Fibroblast of skin of scalp (primary cell): ENCODE measurements around the gene VPS33B.
"Not testable (repeated sequence)": the region's sequence is repeated elsewhere in the genome, so short reads cannot be mapped to it uniquely, and the experiment has no call there.

Experiments used
- DNase-seq: peaks from one replicate; pipeline ENCODE4 v3.0.0-alpha.2; 2013

Gene VPS33B

DNA sequence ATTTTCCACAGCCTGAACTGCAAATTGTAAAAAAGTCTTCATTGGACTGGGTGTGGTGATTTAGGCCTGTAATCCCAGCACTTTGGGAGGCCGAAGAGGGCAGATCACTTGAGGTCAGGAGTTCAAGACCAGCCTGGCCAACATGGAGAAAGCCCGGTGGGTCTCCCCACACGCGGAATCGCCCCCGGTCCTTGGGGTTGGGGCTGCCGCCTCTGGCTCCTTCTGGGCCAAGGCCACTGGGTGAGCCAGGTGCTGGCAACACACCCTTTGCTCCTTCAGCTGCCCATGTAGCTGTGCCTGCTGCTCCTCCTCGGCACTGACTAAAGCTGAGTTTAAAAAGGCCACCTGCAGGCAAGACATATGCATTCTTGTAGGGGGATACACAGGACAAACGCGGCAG is 9.4 kb upstream of the VPS33B start:
- no peak for DNase-seq

DNA sequence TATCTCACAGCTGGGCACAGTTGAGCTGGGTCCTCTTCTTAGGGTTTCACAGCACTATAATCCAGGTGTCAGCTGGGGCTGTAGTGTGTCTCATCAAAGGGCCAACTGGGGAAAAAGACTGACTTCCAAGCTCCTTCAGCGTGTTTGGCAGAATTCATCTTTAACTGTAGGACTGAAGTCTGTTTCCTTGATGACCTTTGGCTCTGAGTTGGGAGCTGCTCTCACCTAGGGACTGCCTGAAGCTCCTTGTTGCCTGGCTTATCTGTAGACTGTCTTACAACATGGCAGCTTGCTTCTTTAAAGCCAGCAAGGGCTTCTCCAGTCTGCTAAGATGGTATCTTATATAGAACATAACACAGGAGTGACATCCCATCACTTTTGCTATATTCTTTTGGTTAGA is 5.3 kb upstream of the VPS33B start:
- DNase-seq, result no peak

DNA sequence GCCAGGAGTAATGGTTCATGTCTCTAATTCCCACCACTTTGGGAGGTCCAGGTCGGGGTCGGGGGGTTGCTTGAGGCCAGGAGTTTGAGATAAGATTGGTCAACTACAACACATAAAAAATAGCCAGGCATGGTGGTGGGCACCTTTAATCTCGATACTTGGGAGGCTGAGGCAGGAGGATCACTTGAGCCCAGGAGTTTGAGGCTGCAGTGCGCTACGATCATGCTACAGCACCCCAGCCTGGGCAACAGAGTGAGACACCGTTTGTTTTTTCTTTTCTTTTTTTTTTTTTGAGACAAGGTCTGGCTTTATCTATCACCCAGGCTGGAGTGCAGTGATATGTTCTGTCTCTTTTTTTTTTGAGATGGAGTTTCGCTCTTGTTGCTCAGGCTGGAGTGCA is 1.3 kb upstream of the VPS33B start:
- DNase-seq, result no peak

DNA sequence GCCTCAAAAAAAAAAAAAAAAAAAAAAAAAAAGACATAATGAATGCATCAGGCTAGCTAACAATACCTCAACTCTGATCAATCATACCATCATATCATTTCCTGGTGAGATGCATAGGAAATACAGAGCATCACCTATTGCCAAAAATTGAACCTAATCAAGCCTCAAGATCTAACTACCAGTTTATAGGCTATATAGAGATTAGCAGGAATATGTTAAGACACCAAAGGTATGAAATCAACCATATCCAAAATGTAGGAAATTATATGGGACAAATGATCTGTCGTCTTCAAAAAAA is 387 bp upstream of the VPS33B start:
- DNase-seq, result no peak

DNA sequence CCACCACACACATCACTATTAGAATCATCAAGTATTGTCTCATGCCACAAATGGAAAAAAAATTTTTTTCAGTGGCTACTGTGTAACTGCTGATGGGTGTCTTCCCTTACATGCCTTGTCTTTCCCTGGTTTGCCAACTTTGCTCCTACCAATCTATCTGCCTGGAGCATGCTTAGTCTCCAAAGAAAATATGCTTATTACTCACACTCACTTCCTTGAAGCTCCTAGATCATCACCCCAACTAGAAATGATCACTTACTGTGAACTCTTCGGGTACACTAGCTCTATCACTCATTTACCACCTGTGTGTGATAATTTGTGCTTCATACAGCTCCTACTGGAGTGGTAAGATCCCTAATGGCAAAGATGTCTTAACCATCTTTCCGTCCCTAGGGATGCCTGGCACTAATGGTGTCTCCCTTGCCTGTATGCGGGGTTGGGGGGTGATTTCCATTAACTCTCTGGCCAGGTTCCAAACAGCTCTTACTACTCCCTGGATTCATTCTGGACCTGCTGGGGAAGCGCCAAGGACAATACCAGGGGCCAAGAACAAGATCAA is 799 bp downstream of the VPS33B start:
- DNase-seq, result peak; percentile 12

DNA sequence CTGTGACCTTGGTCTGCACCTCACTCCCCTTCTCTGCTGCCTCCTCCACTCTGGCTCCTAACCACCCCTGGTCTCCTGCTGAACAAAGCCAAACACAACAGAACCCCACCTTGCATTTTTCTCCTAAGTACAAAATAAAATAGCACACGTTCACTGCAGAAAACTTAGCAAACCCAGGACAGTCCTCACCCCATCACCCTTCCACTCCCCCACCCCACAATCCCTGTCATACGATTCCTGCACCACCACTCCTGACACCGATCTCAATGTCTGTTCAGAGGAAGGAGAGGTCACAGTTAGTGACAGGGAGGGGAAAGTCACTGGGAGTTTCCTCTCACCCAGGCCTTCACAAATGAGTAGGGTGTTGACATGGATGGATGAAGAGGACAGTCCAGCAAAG is 4.2 kb downstream of the VPS33B start:
- no peak for DNase-seq

DNA sequence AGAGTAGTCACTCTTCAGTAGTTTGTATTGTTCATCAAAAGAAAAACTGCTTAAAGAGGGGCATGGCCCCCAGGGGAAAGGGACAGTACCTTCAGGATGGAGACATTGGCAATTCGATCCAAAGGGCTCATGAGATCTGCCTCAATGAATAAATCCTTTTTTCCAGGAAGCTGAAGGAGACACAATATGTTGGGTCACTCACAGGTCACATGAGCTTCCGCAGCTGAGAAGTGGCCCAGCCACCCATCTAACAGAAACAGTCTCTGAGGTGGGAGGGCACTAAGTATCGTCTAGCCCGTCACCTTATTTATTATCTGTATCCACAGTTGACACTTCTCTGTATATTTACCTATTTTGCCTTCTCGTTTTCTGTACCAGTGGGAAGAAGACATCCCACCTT is 4.7 kb downstream of the VPS33B start:
- no peak for DNase-seq

DNA sequence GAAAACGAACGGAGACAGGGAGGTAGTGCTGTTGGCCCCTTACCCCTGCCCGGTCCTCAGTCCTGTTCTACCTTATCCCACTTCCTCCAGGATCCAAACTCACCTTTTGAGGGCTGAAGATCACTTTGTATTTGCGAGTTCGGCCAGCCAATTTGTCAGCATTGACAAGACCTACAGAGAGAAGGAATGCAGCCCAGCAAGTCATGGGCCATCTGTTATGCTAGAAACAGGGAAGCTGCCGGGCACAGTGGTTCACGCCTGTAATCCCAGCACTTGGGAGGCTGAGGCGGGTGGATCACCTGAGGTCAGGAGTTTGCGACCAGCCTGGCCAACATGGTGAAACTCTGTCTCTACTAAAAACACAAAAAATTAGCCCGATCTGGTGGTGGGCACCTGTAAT is 8.7 kb downstream of the VPS33B start:
- DNase-seq, result not testable (repeated sequence)

DNA sequence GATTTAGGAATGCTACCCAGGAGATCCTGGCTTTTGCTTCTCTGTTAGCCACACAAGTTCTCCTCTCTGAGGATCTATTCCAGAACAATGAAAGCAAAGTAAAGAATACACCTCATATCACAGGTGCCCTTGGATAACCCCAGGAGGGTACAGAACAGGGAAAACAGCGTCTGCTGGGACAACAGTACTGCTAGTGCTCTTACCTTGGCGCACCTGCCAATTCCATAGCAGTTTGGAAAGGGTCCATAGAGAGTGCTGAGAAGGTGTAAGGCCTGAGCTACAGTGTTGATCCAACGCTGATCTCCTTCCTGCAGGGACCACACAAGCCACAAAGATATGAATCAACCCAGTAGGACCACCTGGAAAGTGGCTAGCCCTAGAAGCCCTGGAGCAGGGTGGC is 15.1 kb downstream of the VPS33B start:
- no peak for DNase-seq

DNA sequence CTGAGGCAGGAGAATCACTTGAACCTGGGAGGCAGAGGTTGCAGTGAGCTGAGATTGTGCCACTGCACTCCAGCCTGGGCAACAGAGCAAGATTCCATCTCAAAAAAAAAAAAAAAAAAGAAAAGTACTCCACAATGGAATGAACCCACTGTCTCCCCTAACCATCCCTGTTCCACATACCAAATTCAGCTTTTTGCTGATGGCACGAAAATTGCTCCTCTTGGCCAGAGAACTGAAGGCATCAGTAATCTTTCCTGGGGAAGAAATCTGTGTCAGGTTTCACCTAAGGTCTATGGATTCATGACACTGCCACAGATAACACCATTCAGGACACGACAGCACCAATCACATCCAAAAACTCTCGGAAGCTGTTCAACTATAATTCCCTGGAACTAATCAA is 21.2 kb downstream of the VPS33B start:
- no peak for DNase-seq

DNA sequence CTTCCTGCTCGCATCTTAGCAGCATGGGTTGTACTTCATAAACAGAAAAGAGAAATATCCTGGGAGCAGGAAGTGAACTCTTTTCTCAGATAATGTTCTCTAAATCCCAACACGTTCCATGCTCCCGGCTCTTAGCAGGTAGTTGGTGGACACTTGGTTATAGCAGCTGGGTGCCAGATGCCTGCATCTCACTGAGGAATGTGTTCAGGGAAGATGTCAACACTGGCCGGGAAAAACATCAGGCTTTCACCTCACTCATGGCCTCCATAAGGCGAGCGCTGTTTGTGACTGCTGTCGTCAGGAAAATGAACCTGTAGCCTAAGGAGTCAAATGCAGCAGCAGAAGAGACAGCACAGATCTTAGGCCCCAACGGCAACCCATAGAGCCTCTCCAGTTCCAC is 23.7 kb downstream of the VPS33B start:
- no peak for DNase-seq

DNA sequence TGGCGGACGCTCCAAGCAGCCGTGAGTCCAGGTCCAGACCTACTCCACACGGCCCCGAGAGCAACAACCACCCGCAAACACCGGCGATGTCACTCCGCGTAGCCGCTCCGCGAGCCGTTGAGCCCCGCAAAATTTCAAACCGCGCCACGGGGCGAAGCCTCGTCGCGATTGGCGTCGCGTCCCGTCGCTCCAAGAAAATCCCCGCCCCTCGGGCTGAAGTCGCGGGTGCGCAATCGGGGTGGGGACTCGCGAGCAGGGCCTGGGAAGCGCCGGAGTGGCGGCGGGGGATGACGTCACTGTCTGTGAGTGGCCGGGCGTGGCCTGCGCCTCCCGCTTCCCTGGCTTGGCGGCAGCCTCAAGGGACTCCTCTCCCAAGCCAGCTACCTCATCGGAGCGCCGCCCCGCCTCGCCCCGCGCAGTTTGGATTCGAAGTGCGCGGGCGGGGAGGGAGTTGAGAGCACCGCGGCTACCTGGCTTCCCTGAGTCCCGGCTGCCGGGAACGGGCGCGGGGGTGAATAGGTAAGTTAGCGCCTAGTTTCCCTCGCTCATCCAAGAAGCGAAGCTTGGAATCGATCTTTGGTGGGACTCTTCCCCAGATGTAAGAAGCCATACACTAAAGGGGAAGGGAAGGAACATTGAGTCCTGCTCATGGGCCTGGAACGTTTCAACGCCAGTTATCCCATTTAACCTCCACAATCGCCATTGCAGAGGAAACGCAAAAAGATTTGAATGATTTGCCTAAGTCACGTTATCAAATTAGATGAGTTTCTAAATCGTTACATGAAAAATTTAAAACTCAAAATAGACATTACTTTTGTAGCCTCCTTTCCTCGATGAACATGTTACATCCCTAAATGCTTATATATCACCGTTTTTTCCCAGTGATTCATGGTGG is 27.7 kb downstream of the VPS33B start, which contains the start of gene PRC1:
PRC1 (minus strand) TSS at position 119 of the 895 bp plus-strand sequence; CDS start at position 1, 118 bp downstream.
- DNase-seq, result peak; percentile 97

DNA sequence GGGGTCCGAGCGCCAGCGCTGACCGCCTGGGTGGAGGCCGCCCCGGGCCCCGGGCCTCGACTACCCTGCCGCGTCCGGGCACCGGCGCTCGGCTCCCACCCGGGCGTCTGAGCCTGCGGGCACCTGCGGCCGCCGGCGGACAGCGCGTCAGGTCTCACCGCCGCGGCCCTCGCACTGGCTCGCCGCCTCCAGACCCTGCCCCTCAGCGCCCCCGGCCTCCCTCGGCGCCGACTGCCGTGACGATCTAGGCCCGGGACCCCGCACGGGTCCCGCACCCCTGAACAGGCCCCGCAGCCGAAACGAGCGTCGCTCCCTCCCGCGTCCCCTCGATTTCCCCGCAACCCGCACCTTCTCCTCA is 28.4 kb downstream of the VPS33B start:
- DNase-seq, result no peak

DNA sequence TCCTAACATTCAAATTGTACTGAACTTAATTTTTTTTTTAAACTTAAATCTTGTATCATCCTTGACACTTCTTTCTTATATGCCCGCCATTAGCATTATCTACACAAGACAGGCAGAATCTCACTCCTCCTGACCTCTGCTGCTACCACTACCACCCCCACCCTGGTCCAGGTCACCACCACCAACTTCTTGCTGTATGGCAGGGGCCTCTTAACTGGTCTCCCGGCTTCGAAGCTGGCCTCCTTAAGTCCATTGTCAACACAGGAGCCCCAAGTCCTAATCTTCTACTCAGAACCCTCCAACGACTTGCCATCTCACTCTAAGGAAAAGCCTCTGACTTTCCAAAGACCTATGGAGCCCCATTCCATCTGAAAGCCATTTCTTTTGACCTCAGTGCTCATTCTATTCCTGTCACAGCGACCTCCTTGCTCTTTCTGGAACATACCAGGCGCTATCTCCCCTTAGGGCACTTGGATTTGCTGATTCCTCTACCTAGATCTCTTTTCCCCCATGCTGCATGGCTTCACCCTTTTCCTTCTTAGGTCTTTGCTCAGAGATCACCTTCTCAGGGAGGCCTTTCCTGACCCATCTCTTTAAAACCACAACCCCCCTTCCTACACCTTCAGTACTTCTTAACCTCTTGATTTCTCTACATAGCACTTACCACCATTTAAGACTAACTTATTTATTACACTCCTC is 30.7 kb downstream of the VPS33B start:
- DNase-seq, result no peak

DNA sequence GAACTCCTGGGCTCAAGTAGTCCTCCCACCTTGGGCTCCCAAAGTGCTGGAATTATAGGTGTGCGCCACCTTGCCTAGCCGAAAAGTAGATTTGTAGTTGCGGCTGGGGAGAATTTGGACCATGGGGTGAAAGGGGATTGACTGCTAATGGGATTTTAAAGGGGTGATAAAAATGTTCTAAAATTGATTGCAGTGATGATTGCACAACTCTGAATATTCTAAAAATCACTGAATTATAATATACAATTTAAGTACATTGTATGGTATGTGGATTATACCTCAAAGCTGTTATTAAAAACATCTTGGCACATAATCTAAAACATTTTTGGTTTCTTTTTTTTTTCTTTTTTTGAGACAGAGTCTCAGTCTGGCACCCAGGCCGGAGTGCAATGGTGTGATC is 31.9 kb downstream of the VPS33B start:
- DNase-seq, result no peak

DNA sequence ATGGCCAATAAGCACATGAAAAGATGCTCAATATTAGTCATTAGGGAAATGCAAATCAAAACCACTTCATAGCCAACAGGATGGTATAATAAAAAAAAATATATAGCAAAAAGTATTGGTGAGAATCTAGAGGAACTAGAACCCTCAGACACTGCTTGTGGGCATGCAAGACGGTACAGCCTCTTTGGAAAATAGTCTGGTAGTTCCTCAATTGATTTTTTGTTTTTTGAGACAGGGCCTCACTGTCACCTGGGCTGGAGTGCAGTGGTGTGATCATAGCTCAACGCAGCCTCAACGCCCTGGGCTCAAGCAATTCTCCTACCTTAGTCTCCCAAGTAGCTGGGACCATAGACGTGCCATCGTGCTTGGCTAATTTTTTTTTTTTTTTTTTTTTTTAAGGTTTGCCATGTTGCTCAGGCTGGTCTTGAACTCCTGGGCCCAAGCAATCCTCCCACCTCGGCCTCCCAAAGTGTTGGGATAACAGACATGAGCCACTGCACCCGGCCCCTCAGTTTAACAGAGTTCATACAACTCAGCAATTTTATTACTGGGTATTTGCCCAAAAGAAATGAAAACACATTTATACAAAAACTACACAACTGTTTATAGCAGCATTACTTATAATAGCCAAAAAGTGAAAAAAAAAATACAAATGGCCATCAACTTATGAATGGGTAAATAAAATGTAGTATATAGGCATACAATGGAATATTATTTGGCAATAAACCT is 33.2 kb downstream of the VPS33B start:
- DNase-seq, result no peak

DNA sequence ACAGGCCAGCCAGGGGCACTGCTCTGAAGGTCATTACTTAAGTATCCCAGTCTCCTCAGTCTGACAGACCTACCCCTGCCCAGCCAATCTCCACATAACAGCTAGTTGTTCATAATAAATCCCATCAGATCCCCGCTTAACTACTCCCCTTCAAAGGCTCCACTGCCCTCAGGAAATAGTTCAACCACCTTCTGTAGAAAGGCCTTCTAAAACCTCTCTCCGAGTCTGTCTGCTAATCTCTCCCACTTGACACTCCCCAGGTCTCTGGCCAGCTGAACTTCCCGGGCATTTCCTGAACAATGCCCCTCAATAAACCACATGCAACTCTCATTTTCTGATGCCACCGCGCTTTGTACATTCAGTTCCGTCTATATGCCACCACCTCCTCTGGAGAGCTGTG is 34.1 kb downstream of the VPS33B start:
- no peak for DNase-seq

DNA sequence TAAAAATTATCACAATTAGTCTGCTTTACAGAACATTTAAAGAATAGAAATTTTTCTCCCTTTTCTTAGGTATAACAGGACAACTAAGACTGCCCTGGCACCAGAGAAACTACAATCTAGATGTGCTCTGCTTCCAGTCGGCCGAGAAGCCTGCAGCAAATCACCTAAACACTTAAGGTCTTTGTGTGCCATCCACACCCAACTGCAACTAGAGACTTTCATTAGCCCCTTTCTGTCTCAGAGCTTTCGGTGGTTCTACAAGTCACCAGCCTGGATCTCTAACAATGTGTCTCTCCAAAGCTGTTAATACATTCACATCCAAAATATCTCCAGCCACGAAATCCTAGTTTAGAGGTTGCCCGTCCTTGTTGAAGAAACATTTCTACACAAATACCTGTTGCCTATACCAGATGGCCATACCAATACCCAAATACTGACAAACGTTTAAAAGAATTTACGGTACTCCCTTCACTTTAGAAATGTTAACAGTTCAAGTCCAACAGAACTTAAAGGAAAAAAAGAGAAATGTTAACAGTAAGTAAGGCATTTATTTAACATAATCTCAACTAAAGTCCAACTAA is 34.7 kb downstream of the VPS33B start:
- DNase-seq, result no peak

DNA sequence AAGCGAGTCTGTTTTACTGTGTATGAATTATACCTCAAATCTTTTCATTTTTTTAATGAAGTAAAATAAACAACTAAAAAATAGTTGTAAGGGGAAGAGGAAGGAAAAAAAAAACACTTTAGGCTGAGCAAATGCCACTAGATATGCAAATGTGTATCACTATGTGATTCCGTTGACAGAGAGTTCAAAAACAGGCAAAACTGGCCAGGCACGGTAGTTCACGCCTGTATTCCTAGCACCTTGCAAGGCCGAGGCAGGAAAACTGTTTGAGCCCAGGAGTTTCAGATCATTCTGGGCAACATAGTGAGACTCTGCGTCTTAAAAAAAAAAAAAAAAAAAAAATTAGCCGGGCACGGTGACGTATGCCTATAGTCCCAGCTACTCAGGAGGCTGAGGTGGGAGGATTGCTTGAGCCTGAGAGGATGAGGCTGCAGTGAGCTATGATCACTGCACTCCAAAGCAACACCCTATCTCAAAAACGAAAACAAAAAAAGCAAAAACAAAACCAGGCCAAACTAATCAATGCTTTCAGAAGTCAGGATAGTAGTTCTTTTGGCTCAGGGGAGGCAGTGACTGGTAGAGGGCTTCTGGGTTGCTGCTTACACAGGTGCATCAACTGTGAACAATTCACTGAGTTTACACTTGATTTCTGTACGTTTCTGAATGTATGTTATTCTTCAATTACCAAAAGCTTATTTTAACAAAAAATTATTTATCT is 35.4 kb downstream of the VPS33B start:
- DNase-seq, result no peak

DNA sequence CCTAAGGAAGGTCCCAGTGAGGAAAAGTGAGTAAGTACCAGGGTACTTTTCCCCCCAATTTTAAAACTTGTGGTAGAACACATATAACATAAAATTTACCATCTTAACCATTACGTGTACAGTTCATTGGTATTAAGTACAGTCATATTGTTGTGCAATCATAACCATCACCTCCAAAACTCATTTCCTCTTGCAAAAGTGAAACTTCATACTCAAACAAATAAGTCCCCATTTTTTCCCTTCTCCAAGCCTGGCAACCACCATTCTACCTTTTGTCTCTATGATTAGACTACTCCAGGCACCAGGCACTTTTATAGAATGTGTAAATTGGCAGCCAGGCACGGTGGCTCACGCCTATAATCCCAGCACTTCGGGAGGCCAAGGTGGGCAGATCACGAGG is 40.3 kb downstream of the VPS33B start:
- no peak for DNase-seq

DNA sequence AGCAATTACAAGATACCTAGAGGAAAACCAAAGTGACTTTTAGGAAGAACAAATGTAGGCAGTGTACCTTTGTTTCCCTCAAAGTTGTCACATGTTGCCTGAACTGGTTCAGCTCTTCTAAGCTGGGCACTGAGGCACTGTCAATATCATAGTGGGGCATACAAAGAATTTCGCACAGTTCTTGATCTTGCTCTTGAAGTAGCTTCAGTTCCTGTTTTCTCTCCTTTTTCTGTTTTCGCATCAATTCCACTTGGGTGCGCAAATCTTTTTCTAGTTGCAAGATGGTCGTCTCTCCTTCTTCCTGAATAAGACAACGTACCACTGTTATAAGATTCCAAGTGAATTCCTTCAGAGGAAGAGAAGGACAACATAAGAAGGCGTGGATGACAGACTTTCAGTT is 40.7 kb downstream of the VPS33B start:
- no peak for DNase-seq

DNA sequence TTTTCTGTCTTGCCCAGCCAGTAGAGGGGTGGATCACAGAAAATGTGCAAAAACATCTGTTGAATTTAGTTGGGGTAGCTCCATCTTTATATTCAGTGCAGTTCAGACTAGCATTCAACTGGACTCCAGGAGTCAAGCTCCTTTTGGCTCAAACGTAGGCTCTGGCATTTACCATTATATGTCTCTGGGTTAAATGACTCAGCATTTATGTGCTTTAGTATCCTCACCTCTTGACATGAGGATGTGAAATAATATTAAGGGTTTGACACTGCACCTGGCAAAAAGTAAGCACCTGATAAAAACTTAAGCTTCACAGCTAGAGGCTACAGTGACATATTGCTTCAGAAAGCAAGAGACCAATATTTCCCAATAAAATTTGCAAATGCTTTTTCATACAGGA is 42.8 kb downstream of the VPS33B start:
- no peak for DNase-seq
